Stimulated activated CD8-positive, alpha-beta memory T cell treated with anti-CD3 and anti-CD28 coated beads, Interleukin-7, amount 100 ng/mL, for 1 hour (primary cell): ENCODE data around the gene SIL1.
"Not testable (repeated sequence)": the region's sequence is repeated elsewhere in the genome, so short reads cannot be mapped to it uniquely, and the experiment has no call there.

Experiments used
- DNase-seq, 2 donors: peaks; one replicate each; pipeline ENCODE4 v3.0.0-alpha.2; 2020; ENCODE audit warnings: low read depth in 2 of 2

The SIL1 gene

GRCh38 chr5:139068494-139069151 lies 129.5 kb downstream of the SIL1 start:
- no peak for DNase-seq

- no peak for DNase-seq
These were observed 130.1 kb downstream of the SIL1 start for GRCh38 chr5:139068060-139068459.

GRCh38 chr5:139065306-139065705 lies 132.9 kb downstream of the SIL1 start:
- DNase-seq, result no peak

GRCh38 chr5:139064613-139065012 lies 133.6 kb downstream of the SIL1 start:
- no peak for DNase-seq

GRCh38 chr5:139063664-139064054 lies 134.5 kb downstream of the SIL1 start:
- DNase-seq, result no peak

GRCh38 chr5:139062910-139063663 lies 135.1 kb downstream of the SIL1 start:
- DNase-seq, result no peak

- no peak for DNase-seq
These were observed 136.3 kb downstream of the SIL1 start for GRCh38 chr5:139061856-139062255.

- no peak for DNase-seq
These were observed 136.9 kb downstream of the SIL1 start for GRCh38 chr5:139061274-139061673.

- DNase-seq, result no peak
These were observed 140.0 kb downstream of the SIL1 start for GRCh38 chr5:139058121-139058520.

GRCh38 chr5:139057045-139057939 lies 140.9 kb downstream of the SIL1 start:
- not testable (repeated sequence) for DNase-seq

GRCh38 chr5:139052975-139053374 lies 145.2 kb downstream of the SIL1 start:
- no peak for DNase-seq

- DNase-seq, result no peak
These were observed 146.8 kb downstream of the SIL1 start for GRCh38 chr5:139051392-139051791.

- no peak for DNase-seq
These were observed 147.7 kb downstream of the SIL1 start for GRCh38 chr5:139050432-139050831.

- DNase-seq, result no peak
These were observed 148.4 kb downstream of the SIL1 start for GRCh38 chr5:139049780-139050179.

- DNase-seq, result no peak
These were observed 151.6 kb downstream of the SIL1 start for GRCh38 chr5:139046551-139046950.

GRCh38 chr5:139043157-139043905 lies 154.8 kb downstream of the SIL1 start:
- DNase-seq, result no peak

GRCh38 chr5:139040081-139040480 lies 158.1 kb downstream of the SIL1 start:
- DNase-seq, result no peak

GRCh38 chr5:139038613-139039305 lies 159.4 kb downstream of the SIL1 start:
- no peak for DNase-seq

GRCh38 chr5:139037732-139038131 lies 160.4 kb downstream of the SIL1 start:
- DNase-seq, result no peak

GRCh38 chr5:139036332-139036731 lies 161.8 kb downstream of the SIL1 start:
- not testable (repeated sequence) for DNase-seq

- no peak for DNase-seq
These were observed 171.0 kb downstream of the SIL1 start for GRCh38 chr5:139027150-139027549.
